NCI-H1092 (cell line): ENCODE data around the gene CAPZB.
A peak's percentile ranks its signal among the peaks of the same experiment; 100 is the strongest.
"Not testable (repeated sequence)": the region's sequence is repeated elsewhere in the genome, so short reads cannot be mapped to it uniquely, and the experiment has no call there.

Experiments used
- DNase-seq: peaks from one replicate; lab custom pipeline; 2025; lab: John Stamatoyannopoulos, UW

Gene CAPZB

GRCh38 chr1:19485362-19486187 is at the start of gene CAPZB:
Gene CAPZB (minus strand): TSS chr1:19485539. CDS start chr1:19485438, 101 bp downstream.
- DNase-seq, result peak; percentile 91

GRCh38 chr1:19534281-19534680 is 48.9 kb upstream of the CAPZB start:
- DNase-seq, result no peak

- DNase-seq, result no peak
These were observed 48.3 kb upstream of the CAPZB start for GRCh38 chr1:19533626-19534025.

- no peak for DNase-seq
These were observed 47.2 kb upstream of the CAPZB start for GRCh38 chr1:19532519-19532918.

GRCh38 chr1:19529664-19530063 is 44.3 kb upstream of the CAPZB start:
- no peak for DNase-seq

- DNase-seq, result no peak
These were observed 43.1 kb upstream of the CAPZB start for GRCh38 chr1:19528438-19528837.

GRCh38 chr1:19525607-19526545 is 40.5 kb upstream of the CAPZB start:
- DNase-seq, result no peak

GRCh38 chr1:19524791-19525190 is 39.5 kb upstream of the CAPZB start:
- DNase-seq, result no peak

GRCh38 chr1:19522570-19522969 is 37.2 kb upstream of the CAPZB start:
- DNase-seq, result not testable (repeated sequence)

GRCh38 chr1:19521411-19521810 is 36.1 kb upstream of the CAPZB start:
- DNase-seq, result no peak

GRCh38 chr1:19517017-19517416 is 31.7 kb upstream of the CAPZB start:
- DNase-seq, result no peak

GRCh38 chr1:19515201-19515600 is 29.9 kb upstream of the CAPZB start:
- DNase-seq, result no peak

- no peak for DNase-seq
These were observed 29.1 kb upstream of the CAPZB start for GRCh38 chr1:19514391-19514831.

- no peak for DNase-seq
These were observed 27.2 kb upstream of the CAPZB start for GRCh38 chr1:19512545-19512944.

- no peak for DNase-seq
These were observed 25.8 kb upstream of the CAPZB start for GRCh38 chr1:19511116-19511515.

GRCh38 chr1:19509647-19510046 is 24.3 kb upstream of the CAPZB start:
- not testable (repeated sequence) for DNase-seq

GRCh38 chr1:19507516-19507915 is 22.2 kb upstream of the CAPZB start:
- DNase-seq, result no peak

GRCh38 chr1:19505693-19506457 is 20.5 kb upstream of the CAPZB start:
- DNase-seq, result no peak

GRCh38 chr1:19504796-19505692 is 19.7 kb upstream of the CAPZB start:
- DNase-seq, result no peak

- not testable (repeated sequence) for DNase-seq
These were observed 16.9 kb upstream of the CAPZB start for GRCh38 chr1:19502284-19502683.

- not testable (repeated sequence) for DNase-seq
These were observed 14.5 kb upstream of the CAPZB start for GRCh38 chr1:19499887-19500286.
